Tibial artery (tissue), 4 donors: ENCODE measurements around the gene MATR3.

ENCODE experiments used
- DNase-seq, 2 donors: peaks; one replicate each; pipeline ENCODE4 v3.0.0-alpha.2; 2019
- H3K27ac ChIP-seq, 2 donors: fragments of 200-600 bp; sonication (generic) in 1 of 2; 1 replicate in 1 of 2; 2 replicates in 1 of 2; pipeline ENCODE4 v1.5.1; 2018 to 2019; ENCODE audit warnings: mild to moderate bottlenecking in 1 of 2
- H3K27me3 ChIP-seq, 2 donors: fragments of 200-600 bp; sonication (generic) in 1 of 2; one replicate each; pipeline versions ENCODE4 v1.5.1 to v1.6.0; 2016 to 2019
- H3K36me3 ChIP-seq, 3 donors: fragments of 200-600 bp; sonication (generic) in 2 of 3; one replicate each; pipeline ENCODE4 v1.5.1; 2016 to 2019; ENCODE audit warnings: mild to moderate bottlenecking in 2 of 3
- H3K4me1 ChIP-seq, 4 donors: fragments of 200-600 bp; sonication (generic) in 2 of 4; 1 replicate in 3 of 4; 2 replicates in 1 of 4; pipeline ENCODE4 v1.5.1; 2016 to 2019
- H3K4me3 ChIP-seq, 2 donors: fragments of 200-600 bp; sonication (generic) in 1 of 2; 1 replicate in 1 of 2; 2 replicates in 1 of 2; pipeline ENCODE4 v1.5.1; 2018 to 2019; ENCODE audit warnings: mild to moderate bottlenecking in 2 of 2
- H3K9me3 ChIP-seq, 3 donors: fragments of 200-600 bp; sonication (generic) in 1 of 3; one replicate each; pipeline ENCODE4 v1.5.1; 2016 to 2019
- intact Hi-C: fragments of 100-400 bp; cut with DNase I; formaldehyde crosslinking; loops from one replicate; pipeline ENCODE4 v1.15.0; 2023; ENCODE audit warnings: low total_unique reads
- TF ChIP-seq, protein P1 (sequence below), 2 experiments: fragments of 200-600 bp in 1 of 2; fragments of 450-650 bp in 1 of 2; IDR thresholded peaks; one replicate each; pipeline ENCODE4 v1.5.1; 2017 to 2019; ENCODE audit warnings: antibody characterized with exemption in 2 of 2, mild to moderate bottlenecking in 1 of 2, moderate library complexity in 1 of 2

The MATR3 gene, protein sequence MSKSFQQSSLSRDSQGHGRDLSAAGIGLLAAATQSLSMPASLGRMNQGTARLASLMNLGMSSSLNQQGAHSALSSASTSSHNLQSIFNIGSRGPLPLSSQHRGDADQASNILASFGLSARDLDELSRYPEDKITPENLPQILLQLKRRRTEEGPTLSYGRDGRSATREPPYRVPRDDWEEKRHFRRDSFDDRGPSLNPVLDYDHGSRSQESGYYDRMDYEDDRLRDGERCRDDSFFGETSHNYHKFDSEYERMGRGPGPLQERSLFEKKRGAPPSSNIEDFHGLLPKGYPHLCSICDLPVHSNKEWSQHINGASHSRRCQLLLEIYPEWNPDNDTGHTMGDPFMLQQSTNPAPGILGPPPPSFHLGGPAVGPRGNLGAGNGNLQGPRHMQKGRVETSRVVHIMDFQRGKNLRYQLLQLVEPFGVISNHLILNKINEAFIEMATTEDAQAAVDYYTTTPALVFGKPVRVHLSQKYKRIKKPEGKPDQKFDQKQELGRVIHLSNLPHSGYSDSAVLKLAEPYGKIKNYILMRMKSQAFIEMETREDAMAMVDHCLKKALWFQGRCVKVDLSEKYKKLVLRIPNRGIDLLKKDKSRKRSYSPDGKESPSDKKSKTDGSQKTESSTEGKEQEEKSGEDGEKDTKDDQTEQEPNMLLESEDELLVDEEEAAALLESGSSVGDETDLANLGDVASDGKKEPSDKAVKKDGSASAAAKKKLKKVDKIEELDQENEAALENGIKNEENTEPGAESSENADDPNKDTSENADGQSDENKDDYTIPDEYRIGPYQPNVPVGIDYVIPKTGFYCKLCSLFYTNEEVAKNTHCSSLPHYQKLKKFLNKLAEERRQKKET

DNA sequence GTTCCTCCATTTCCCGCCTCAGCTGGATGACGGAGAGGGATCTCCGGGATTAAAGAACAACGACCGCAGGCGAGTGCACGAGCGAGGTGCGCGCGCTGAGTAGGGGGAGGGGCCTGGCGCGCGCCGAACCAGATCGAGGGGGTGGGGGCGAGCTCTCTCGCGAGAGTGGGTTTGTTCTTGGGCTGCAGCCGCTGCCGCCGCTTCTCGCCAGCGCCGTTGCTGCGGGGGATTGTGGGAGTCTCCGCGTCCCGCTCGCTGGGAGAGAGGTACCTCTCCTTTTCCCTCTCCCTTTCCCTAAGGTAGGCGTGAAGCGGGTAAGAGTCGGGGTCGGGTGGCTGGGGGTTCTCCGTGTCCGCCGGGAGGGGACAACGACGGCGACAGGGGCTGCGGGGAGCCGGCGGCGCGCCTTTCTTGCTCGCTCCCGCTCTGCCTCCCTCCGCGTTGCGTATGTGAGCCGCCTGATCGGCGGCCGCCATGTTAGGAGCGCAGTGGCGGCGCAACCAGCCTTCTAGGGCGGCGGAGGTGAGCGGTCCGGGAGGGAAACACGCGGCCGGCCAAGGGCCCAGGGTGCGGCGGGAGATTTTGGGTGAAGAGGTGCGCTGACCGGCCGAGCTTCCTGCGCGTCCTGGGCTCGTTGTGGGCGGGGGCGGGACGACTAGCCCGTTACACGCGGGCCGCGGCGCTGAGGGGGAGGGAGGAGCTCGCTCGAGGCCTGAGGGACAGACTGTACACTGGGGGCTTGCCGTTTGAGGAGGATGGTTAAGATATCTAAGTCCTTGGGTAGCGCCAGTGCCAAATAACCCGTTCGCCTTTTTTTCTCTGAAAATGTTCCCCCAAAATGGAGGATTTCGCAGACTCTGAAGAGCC lies at the start of gene MATR3:
MATR3 (plus strand) TSS at position 234 of the 867 bp plus-strand sequence. CDS start 13,676 bp downstream, outside the sequence.
- Histone ChIP-seq H3K9me3 (no peaks in the 10 kb centered on the region), H3K27ac (peak within 1 kb of the TSS; percentile 98 to 100), H3K4me3 (peak within 1 kb of the TSS; percentile 76 to 97), H3K4me1 (peaks cover 0 to 43% (median 29%) of the 10 kb centered on the region in 4 donors), H3K27me3 (no peaks in the 10 kb centered on the region), H3K36me3 (no peaks in the 10 kb centered on the region)
- DNase-seq: peak; percentile 94 to 98
- intact Hi-C loops: loop anchor here (5.0 kb wide), 1 partner anchor 49 kb away; the partner anchor contains the start of gene PAIP2
- TF ChIP-seq, protein P1, sequence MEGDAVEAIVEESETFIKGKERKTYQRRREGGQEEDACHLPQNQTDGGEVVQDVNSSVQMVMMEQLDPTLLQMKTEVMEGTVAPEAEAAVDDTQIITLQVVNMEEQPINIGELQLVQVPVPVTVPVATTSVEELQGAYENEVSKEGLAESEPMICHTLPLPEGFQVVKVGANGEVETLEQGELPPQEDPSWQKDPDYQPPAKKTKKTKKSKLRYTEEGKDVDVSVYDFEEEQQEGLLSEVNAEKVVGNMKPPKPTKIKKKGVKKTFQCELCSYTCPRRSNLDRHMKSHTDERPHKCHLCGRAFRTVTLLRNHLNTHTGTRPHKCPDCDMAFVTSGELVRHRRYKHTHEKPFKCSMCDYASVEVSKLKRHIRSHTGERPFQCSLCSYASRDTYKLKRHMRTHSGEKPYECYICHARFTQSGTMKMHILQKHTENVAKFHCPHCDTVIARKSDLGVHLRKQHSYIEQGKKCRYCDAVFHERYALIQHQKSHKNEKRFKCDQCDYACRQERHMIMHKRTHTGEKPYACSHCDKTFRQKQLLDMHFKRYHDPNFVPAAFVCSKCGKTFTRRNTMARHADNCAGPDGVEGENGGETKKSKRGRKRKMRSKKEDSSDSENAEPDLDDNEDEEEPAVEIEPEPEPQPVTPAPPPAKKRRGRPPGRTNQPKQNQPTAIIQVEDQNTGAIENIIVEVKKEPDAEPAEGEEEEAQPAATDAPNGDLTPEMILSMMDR (IDR thresholded peaks at IDR 0.05): no peak

DNA sequence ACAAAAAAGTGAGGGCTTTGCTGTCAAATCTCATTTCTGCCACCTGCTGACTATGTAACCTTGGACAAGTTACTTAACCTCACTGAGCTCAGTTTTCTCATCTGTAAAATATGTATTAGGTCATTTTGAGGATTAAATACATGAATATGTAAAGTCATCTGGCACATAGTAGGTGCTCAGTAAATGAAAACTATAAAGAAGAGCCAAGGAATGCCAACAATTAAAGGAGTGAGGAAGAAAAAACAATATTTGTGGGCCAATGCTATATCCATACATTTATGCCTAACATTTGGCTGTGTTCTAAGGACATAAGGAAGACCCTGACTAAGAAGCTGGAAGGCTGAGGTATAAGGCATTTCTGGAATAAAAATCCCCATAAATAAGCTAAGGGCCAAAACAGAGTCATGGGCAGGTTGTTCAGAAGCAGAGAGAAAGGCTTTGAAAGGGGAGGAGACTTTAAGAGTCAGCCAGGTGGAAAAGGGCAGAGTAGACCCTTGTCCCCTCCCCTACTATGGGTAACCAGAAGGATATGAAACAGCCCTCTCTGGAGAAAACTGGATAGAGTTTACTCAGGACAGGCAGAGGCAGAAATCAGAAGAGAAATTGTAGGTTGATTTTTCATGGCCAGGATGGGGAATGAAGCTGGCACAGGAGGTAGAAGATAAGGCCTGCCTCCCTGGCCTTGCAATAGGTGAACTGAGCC lies 47.8 kb upstream of the MATR3 start:
- no peak for DNase-seq
- intact Hi-C loops: no loop called here
- H3K27ac ChIP-seq: no peak overlapping the region
- no peaks in the 10 kb centered on the region for H3K27me3 ChIP-seq
- no peaks in the 10 kb centered on the region for H3K9me3 ChIP-seq
- TF ChIP-seq, protein P1 (IDR thresholded peaks at IDR 0.05): no peak
- no peaks in the 10 kb centered on the region for H3K4me1 ChIP-seq
- H3K36me3 ChIP-seq: no peaks in the 10 kb centered on the region
- H3K4me3 ChIP-seq: no peak overlapping the region

DNA sequence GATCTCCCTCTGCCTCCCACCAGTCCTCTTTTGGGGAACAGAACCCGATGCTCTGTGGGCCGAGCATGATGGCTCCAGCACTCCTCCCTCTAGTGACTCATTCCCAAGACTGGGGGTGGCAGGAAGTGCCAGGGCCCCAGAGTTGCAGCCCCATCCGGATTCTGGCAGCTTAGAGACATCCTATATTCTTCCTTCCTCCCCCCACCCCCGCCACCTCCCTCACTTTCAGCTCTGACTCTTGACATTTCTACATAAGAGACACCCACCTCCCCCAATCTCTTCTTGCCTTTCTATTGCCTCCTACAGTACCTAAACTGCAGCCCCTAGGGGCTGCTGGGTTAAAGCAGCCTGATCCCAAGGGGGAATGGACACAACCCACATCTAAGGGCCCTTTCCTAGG lies 47.1 kb upstream of the MATR3 start:
- TF ChIP-seq, protein P1 (IDR thresholded peaks at IDR 0.05): no peak
- Histone ChIP-seq H3K9me3 (no peaks in the 10 kb centered on the region), H3K36me3 (no peaks in the 10 kb centered on the region), H3K27ac (no peak overlapping the region), H3K4me1 (no peaks in the 10 kb centered on the region), H3K27me3 (no peaks in the 10 kb centered on the region), H3K4me3 (no peak overlapping the region)
- DNase-seq: no peak
- intact Hi-C loops: no loop called here

DNA sequence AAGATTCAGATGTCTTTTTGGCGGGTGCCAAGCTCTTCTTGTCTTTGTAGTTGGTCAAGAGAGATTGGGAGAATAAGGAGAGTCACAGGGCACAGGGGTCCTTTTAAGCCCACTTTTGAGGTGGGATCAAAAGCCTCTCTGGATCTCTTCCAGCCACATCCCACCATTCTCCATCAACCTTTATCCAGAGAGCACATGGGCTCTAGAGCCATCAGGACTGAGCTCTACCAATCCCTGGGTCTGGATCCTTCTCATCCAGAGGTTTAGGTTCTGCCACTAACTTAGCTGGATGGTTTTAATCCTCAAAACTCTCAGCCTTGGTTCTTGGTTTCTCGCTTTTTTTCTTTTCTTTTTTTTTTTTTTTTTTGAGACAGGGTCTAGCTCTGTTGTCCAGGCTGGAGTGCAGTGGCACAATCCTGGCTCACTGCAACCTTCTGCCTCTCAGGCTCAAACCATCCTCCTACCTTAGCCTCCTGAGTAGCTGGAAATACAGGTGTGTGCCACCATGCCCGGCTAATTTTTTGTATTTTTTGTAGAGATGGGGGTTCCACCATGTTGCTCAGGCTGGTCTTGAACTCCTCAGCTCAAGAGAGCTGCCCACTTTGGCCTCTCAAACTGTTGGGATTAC lies 44.6 kb upstream of the MATR3 start:
- Histone ChIP-seq H3K27ac (no peak overlapping the region), H3K4me3 (no peak overlapping the region), H3K27me3 (no peaks in the 10 kb centered on the region), H3K9me3 (no peaks in the 10 kb centered on the region), H3K36me3 (no peaks in the 10 kb centered on the region), H3K4me1 (no peaks in the 10 kb centered on the region)
- intact Hi-C loops: no loop called here
- TF ChIP-seq, protein P1 (IDR thresholded peaks at IDR 0.05): no peak
- DNase-seq: no peak
